Right lobe of liver (tissue), 4 donors: ENCODE measurements around the gene CLSTN2.

Experiments
- POLR2A ChIP-seq: fragments of 450-650 bp; IDR thresholded peaks from one replicate; pipeline ENCODE4 v1.6.1; 2017; ENCODE audit warnings: antibody characterized with exemption, mild to moderate bottlenecking
- TF ChIP-seq, protein P1 (sequence below), 4 donors: fragments of 200-600 bp in 3 of 4; fragments of 450-650 bp in 1 of 4; IDR thresholded peaks; one replicate each; pipeline versions ENCODE4 v1.5.1 to v1.8.0; 2016 to 2022; ENCODE audit warnings: antibody characterized with exemption in 4 of 4, mild to moderate bottlenecking in 2 of 4
- donor health status: DM: no; HTN: no; CAD: no.
- donor health status: DM: no; HTN: no; CAD: no.
- donor health status: DM: no; HTN: yes; CAD: no.

- TF ChIP-seq, protein P1, sequence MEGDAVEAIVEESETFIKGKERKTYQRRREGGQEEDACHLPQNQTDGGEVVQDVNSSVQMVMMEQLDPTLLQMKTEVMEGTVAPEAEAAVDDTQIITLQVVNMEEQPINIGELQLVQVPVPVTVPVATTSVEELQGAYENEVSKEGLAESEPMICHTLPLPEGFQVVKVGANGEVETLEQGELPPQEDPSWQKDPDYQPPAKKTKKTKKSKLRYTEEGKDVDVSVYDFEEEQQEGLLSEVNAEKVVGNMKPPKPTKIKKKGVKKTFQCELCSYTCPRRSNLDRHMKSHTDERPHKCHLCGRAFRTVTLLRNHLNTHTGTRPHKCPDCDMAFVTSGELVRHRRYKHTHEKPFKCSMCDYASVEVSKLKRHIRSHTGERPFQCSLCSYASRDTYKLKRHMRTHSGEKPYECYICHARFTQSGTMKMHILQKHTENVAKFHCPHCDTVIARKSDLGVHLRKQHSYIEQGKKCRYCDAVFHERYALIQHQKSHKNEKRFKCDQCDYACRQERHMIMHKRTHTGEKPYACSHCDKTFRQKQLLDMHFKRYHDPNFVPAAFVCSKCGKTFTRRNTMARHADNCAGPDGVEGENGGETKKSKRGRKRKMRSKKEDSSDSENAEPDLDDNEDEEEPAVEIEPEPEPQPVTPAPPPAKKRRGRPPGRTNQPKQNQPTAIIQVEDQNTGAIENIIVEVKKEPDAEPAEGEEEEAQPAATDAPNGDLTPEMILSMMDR (IDR thresholded peaks at IDR 0.05), result no peak
- no peak for TF ChIP-seq POLR2A
These were observed 442.7 kb downstream of the CLSTN2 start for GRCh38 chr3:140377644-140378043.
